ENCODE results near the gene ADCY1. TPM values are rescaled to one million over a fixed set of nuclear protein-coding genes. Genes with fewer than 3 reads are reported as not detected.

Gene ADCY1
- total RNA-seq, 1 experiment from 2014 or later: 0.71 TPM

DNA sequence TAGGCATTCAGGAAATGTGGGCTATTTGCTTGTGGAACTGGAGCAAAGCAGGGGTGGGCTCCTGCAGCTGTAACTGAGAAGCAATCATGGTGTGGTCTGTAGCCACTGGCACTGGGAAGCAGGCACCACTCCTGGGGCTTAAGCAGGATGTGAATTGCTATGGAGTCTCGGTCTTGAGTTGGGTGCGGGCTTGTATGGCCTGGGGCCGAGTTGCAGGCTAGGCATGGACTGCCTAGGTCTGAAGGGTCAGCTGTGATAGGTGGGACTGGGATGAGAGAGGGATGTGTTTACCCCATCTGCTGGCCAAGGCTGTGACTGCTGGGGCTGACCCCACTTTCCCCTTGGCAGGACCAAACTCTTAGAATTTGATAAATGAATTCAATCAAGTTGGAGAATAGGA lies 43.0 kb downstream of the ADCY1 start:
- H3K36me3 ChIP-seq (ENCODE audit: insufficient read depth, low read length, poor library complexity, severe bottlenecking): no peaks in the 10 kb centered on the region
- H3K27ac ChIP-seq (ENCODE audit: low read depth, low read length, poor library complexity, severe bottlenecking): no peak overlapping the region
- intact Hi-C loops (cut with micrococcal nuclease; ENCODE audit: unreplicated experiment): no loop called here
- ChIA-PET CTCF (no interaction called here), POLR2A (ENCODE audit: low non-redundant PET) (no interaction called here)
- peaks cover 5% of the 10 kb centered on the region for H3K9me3 ChIP-seq (ENCODE audit: low read depth, low read length, poor library complexity, severe bottlenecking)
- no peak for TF ChIP-seq EZH2 (IDR thresholded peaks at IDR 0.05; ENCODE audit: borderline replicate concordance, low read depth, low read length, poor library complexity, severe bottlenecking)
- no peaks in the 10 kb centered on the region for H3K4me1 ChIP-seq (ENCODE audit: insufficient read depth, low read length, poor library complexity, severe bottlenecking)
- no peak for DNase-seq (ENCODE audit: low spot score)
- no TSS peak for BruUV-seq (replicated peaks)
- no peaks in the 10 kb centered on the region for H3K27me3 ChIP-seq (replicated peaks; ENCODE audit: insufficient read depth, low read depth, low read length, poor library complexity)
- no peak overlapping the region for H3K4me3 ChIP-seq (ENCODE audit: low read depth, low read length, poor library complexity, severe bottlenecking)

- TF ChIP-seq EZH2 (IDR thresholded peaks at IDR 0.05; ENCODE audit: borderline replicate concordance, low read depth, low read length, poor library complexity, severe bottlenecking): no peak
- TF ChIP-seq, protein P1, sequence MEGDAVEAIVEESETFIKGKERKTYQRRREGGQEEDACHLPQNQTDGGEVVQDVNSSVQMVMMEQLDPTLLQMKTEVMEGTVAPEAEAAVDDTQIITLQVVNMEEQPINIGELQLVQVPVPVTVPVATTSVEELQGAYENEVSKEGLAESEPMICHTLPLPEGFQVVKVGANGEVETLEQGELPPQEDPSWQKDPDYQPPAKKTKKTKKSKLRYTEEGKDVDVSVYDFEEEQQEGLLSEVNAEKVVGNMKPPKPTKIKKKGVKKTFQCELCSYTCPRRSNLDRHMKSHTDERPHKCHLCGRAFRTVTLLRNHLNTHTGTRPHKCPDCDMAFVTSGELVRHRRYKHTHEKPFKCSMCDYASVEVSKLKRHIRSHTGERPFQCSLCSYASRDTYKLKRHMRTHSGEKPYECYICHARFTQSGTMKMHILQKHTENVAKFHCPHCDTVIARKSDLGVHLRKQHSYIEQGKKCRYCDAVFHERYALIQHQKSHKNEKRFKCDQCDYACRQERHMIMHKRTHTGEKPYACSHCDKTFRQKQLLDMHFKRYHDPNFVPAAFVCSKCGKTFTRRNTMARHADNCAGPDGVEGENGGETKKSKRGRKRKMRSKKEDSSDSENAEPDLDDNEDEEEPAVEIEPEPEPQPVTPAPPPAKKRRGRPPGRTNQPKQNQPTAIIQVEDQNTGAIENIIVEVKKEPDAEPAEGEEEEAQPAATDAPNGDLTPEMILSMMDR (conservative IDR thresholded peaks at IDR 0.05; ENCODE audit: low read depth, low read length): no peak
- Histone ChIP-seq H3K27ac (ENCODE audit: low read depth, low read length, poor library complexity, severe bottlenecking) (no peak overlapping the region), H3K4me3 (ENCODE audit: low read depth, low read length, poor library complexity, severe bottlenecking) (no peak overlapping the region), H3K9me3 (ENCODE audit: low read depth, low read length, poor library complexity, severe bottlenecking) (no peaks in the 10 kb centered on the region), H3K36me3 (ENCODE audit: insufficient read depth, low read length, poor library complexity, severe bottlenecking) (no peaks in the 10 kb centered on the region), H3K4me1 (ENCODE audit: insufficient read depth, low read length, poor library complexity, severe bottlenecking) (no peaks in the 10 kb centered on the region), H3K27me3 (replicated peaks; ENCODE audit: insufficient read depth, low read depth, low read length, poor library complexity) (no peaks in the 10 kb centered on the region)
- BruUV-seq (replicated peaks): no TSS peak
- POLR2A ChIA-PET (ENCODE audit: low non-redundant PET): no interaction called here
- intact Hi-C loops (cut with micrococcal nuclease; ENCODE audit: unreplicated experiment): no loop called here
- CTCF ChIA-PET: no interaction called here
- DNase-seq (ENCODE audit: low spot score): no peak
Measured at GRCh38 chr7:45622058-45622457, 47.9 kb downstream of the ADCY1 start.

- intact Hi-C loops (cut with micrococcal nuclease; ENCODE audit: unreplicated experiment): no loop called here
- Histone ChIP-seq H3K27me3 (replicated peaks; ENCODE audit: insufficient read depth, low read depth, low read length, poor library complexity) (no peaks in the 10 kb centered on the region), H3K9me3 (ENCODE audit: low read depth, low read length, poor library complexity, severe bottlenecking) (no peaks in the 10 kb centered on the region), H3K4me1 (ENCODE audit: insufficient read depth, low read length, poor library complexity, severe bottlenecking) (no peaks in the 10 kb centered on the region), H3K4me3 (ENCODE audit: low read depth, low read length, poor library complexity, severe bottlenecking) (no peak overlapping the region), H3K36me3 (ENCODE audit: insufficient read depth, low read length, poor library complexity, severe bottlenecking) (no peaks in the 10 kb centered on the region), H3K27ac (ENCODE audit: low read depth, low read length, poor library complexity, severe bottlenecking) (no peak overlapping the region)
- TF ChIP-seq, protein P1 (conservative IDR thresholded peaks at IDR 0.05; ENCODE audit: low read depth, low read length): no peak
- TF ChIP-seq EZH2 (IDR thresholded peaks at IDR 0.05; ENCODE audit: borderline replicate concordance, low read depth, low read length, poor library complexity, severe bottlenecking): no peak
- no TSS peak for BruUV-seq (replicated peaks)
- ChIA-PET CTCF (no interaction called here), POLR2A (ENCODE audit: low non-redundant PET) (no interaction called here)
- no peak for DNase-seq (ENCODE audit: low spot score)
Measured at GRCh38 chr7:45623157-45623556, 49.0 kb downstream of the ADCY1 start.

- no peak for DNase-seq (ENCODE audit: low spot score)
- POLR2A ChIA-PET (ENCODE audit: low non-redundant PET): no interaction called here
- Histone ChIP-seq H3K9me3 (ENCODE audit: low read depth, low read length, poor library complexity, severe bottlenecking) (no peaks in the 10 kb centered on the region), H3K4me1 (ENCODE audit: insufficient read depth, low read length, poor library complexity, severe bottlenecking) (no peaks in the 10 kb centered on the region), H3K27me3 (replicated peaks; ENCODE audit: insufficient read depth, low read depth, low read length, poor library complexity) (no peaks in the 10 kb centered on the region), H3K36me3 (ENCODE audit: insufficient read depth, low read length, poor library complexity, severe bottlenecking) (no peaks in the 10 kb centered on the region), H3K4me3 (ENCODE audit: low read depth, low read length, poor library complexity, severe bottlenecking) (no peak overlapping the region), H3K27ac (ENCODE audit: low read depth, low read length, poor library complexity, severe bottlenecking) (no peak overlapping the region)
- no peak for TF ChIP-seq EZH2 (IDR thresholded peaks at IDR 0.05; ENCODE audit: borderline replicate concordance, low read depth, low read length, poor library complexity, severe bottlenecking)
- TF ChIP-seq, protein P1 (conservative IDR thresholded peaks at IDR 0.05; ENCODE audit: low read depth, low read length): no peak
- CTCF ChIA-PET: no interaction called here
- intact Hi-C loops (cut with micrococcal nuclease; ENCODE audit: unreplicated experiment): no loop called here
- no TSS peak for BruUV-seq (replicated peaks)
Measured at GRCh38 chr7:45623740-45624391, 49.7 kb downstream of the ADCY1 start.

Measured in A673 (cell line).